Keratinocyte (primary cell): ENCODE measurements around the gene NCAPH2. TPM values are rescaled to one million over a fixed set of nuclear protein-coding genes. Genes with fewer than 3 reads are reported as not detected.
A peak's percentile ranks its signal among the peaks of the same experiment; 100 is the strongest.

Experiments
- DNase-seq: peaks from one replicate; pipeline ENCODE4 v3.0.0-alpha.2; 2011; ENCODE audit warnings: low read depth, missing footprints, low spot score
- FAIRE-seq: peaks from 2 replicates; lab custom pipeline; 2011; peaks lifted over from hg19 to GRCh38; lab: Jason Lieb, UNC
- H2AFZ ChIP-seq: 2 replicates; pipeline ENCODE4 v1.6.0; 2012; ENCODE audit warnings: low read length, control low read depth, inconsistent platforms; ENCODE audit not compliant: control insufficient read depth
- H3K27ac ChIP-seq: 2 replicates; pipeline ENCODE4 v1.5.1; 2011; ENCODE audit warnings: low read length; ENCODE audit not compliant: control insufficient read depth, insufficient read depth
- H3K27me3 ChIP-seq: 3 replicates; pipeline ENCODE4 v1.6.0; 2011; ENCODE audit warnings: low read length; ENCODE audit not compliant: control insufficient read depth, insufficient read depth; ENCODE audit errors: extremely low read depth
- H3K36me3 ChIP-seq, 2 experiments: 2 replicates in 1 of 2; 3 replicates in 1 of 2; pipeline ENCODE4 v1.5.1; 2011; ENCODE audit warnings: low read length in 2 of 2, mild to moderate bottlenecking in 1 of 2; ENCODE audit not compliant: control insufficient read depth in 2 of 2, insufficient read depth in 2 of 2; ENCODE audit errors: extremely low read depth in 1 of 2
- H3K4me1 ChIP-seq: 3 replicates; pipeline ENCODE4 v1.5.1; 2011; ENCODE audit warnings: low read length; ENCODE audit not compliant: control insufficient read depth, insufficient read depth; ENCODE audit errors: extremely low read depth
- H3K4me2 ChIP-seq: 3 replicates; pipeline ENCODE4 v1.6.0; 2011; ENCODE audit warnings: low read depth, low read length; ENCODE audit not compliant: control insufficient read depth, insufficient read depth; ENCODE audit errors: extremely low read depth
- H3K4me3 ChIP-seq, 3 experiments: fragments of 200-600 bp in 1 of 3; sonication (generic) in 1 of 3; 2 replicates in 2 of 3; 3 replicates in 1 of 3; pipeline ENCODE4 v1.5.1; 2011 to 2016; ENCODE audit warnings: low read length in 3 of 3, mild to moderate bottlenecking in 3 of 3, control low read depth in 2 of 3, inconsistent platforms in 1 of 3, low read depth in 1 of 3, mixed read lengths in 1 of 3, mixed run types in 1 of 3, moderate library complexity in 1 of 3; ENCODE audit not compliant: control insufficient read depth in 2 of 3, insufficient read depth in 2 of 3; ENCODE audit errors: extremely low read depth in 1 of 3
- H3K79me2 ChIP-seq: 2 replicates; pipeline ENCODE4 v1.6.0; 2012; ENCODE audit warnings: low read length; ENCODE audit not compliant: control insufficient read depth, insufficient read depth
- H3K9ac ChIP-seq: 3 replicates; pipeline ENCODE4 v1.6.0; 2011; ENCODE audit warnings: low read length; ENCODE audit not compliant: control insufficient read depth, insufficient read depth; ENCODE audit errors: extremely low read depth
- H3K9me1 ChIP-seq: 3 replicates; pipeline ENCODE4 v1.6.0; 2011; ENCODE audit warnings: low read length; ENCODE audit not compliant: control insufficient read depth, insufficient read depth; ENCODE audit errors: extremely low read depth
- H3K9me3 ChIP-seq: 2 replicates; pipeline ENCODE4 v1.5.1; 2012; ENCODE audit warnings: low read depth, low read length; ENCODE audit not compliant: control insufficient read depth
- H4K20me1 ChIP-seq: 3 replicates; pipeline ENCODE4 v1.6.0; 2011; ENCODE audit warnings: low read length; ENCODE audit not compliant: control insufficient read depth, insufficient read depth; ENCODE audit errors: extremely low read depth
- CTCF ChIP-seq, 3 experiments: IDR thresholded peaks in 1 of 3; conservative IDR thresholded peaks in 1 of 3; optimal IDR thresholded peaks in 1 of 3; 2 replicates in 2 of 3; 3 replicates in 1 of 3; pipeline versions ENCODE3 to v1.5.1; 2011; ENCODE audit warnings: low read length in 3 of 3, mild to moderate bottlenecking in 3 of 3, moderate library complexity in 2 of 3, control low read depth in 1 of 3, inconsistent platforms in 1 of 3; ENCODE audit not compliant: insufficient read depth in 2 of 3; ENCODE audit errors: extremely low read depth in 1 of 3
- EZH2 ChIP-seq: IDR thresholded peaks from one replicate; pipeline ENCODE4 v1.6.1; 2012; ENCODE audit warnings: inconsistent platforms, mild to moderate bottlenecking, low read length, moderate library complexity
- dilution Hi-C: fragments of 300-500 bp; cut with MboI; formaldehyde crosslinking; loops from one replicate; pipeline ENCODE4 v1.7.0; 2020; ENCODE audit warnings: low sequenced_read_pairs; ENCODE audit not compliant: extremely low pct_ligation_motif_present
- polyA plus RNA-seq, 5 experiments: library from polyadenylated mRNA; depleted of rRNA in 3 of 5; stranded (reverse) in 3 of 5; stranded (forward) in 1 of 5; unstranded in 1 of 5; fragments of >200 nt; gene quantifications; 1 replicate in 1 of 5; 2 replicates in 3 of 5; 3 replicates in 1 of 5; pipeline versions ENCODE4 v1.2.1 to v1.2.3, GENCODE V29; 2011 to 2012; ENCODE audit warnings: missing spikeins in 2 of 5, low read depth in 1 of 5, low replicate concordance in 1 of 5

The NCAPH2 gene
- polyA plus RNA-seq, 1 donor (not counting 4 experiments of a cell fraction or from before 2014, with no cell fraction given) = 11.4 TPM

DNA sequence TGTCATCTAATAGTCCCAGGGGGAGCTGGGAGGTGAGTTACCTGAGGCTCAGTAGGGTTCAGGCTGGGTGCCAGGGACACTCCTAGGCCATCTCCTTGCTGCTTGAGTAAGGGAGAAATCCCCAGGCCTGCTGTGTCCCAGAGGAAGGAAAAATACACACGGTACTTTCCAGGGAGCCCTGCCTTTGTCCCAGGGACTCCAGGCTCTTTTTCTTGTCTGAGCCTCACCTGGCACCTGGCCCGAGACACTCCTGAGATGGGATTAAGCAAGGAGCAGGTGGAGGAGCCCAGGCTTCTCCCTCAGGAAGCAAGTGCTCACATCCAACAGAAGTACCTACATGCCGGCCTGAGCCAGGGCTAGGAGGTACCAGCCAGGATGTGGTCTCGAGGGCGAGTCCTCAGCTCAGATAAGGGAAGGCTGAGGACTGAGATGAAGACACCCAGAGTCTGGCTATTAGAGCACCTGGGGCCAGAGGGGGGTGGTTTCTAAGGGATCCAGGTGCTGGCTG is 36.8 kb downstream of the NCAPH2 start:
- H3K27me3 ChIP-seq = peaks cover 13% of the 10 kb centered on the region
- no peak overlapping the region for H3K4me3 ChIP-seq
- peak overlapping the region; percentile 42 for H3K27ac ChIP-seq
- H3K9me3 ChIP-seq = no peaks in the 10 kb centered on the region
- no peak overlapping the region for H2AFZ ChIP-seq
- dilution Hi-C loops = no loop called here
- no peaks in the 10 kb centered on the region for H3K9me1 ChIP-seq
- DNase-seq = no peak
- peak overlapping the region; percentile 68 for H3K4me2 ChIP-seq
- no peaks in the 10 kb centered on the region for H3K79me2 ChIP-seq
- TF ChIP-seq CTCF (optimal IDR thresholded peaks at IDR 0.05 in 1 of 3, IDR thresholded peaks at IDR 0.05 in 1 of 3, conservative IDR thresholded peaks at IDR 0.05 in 1 of 3; ENCODE audit: extremely low read depth in 1 of 3, insufficient read depth in 2 of 3, low read length in 3 of 3) (no peak), EZH2 (no peak)
- FAIRE-seq = peak; percentile 44
- no peaks in the 10 kb centered on the region for H3K36me3 ChIP-seq
- peak overlapping the region; percentile 65 for H3K9ac ChIP-seq
- no peaks in the 10 kb centered on the region for H4K20me1 ChIP-seq
- H3K4me1 ChIP-seq = peaks cover 41% of the 10 kb centered on the region

DNA sequence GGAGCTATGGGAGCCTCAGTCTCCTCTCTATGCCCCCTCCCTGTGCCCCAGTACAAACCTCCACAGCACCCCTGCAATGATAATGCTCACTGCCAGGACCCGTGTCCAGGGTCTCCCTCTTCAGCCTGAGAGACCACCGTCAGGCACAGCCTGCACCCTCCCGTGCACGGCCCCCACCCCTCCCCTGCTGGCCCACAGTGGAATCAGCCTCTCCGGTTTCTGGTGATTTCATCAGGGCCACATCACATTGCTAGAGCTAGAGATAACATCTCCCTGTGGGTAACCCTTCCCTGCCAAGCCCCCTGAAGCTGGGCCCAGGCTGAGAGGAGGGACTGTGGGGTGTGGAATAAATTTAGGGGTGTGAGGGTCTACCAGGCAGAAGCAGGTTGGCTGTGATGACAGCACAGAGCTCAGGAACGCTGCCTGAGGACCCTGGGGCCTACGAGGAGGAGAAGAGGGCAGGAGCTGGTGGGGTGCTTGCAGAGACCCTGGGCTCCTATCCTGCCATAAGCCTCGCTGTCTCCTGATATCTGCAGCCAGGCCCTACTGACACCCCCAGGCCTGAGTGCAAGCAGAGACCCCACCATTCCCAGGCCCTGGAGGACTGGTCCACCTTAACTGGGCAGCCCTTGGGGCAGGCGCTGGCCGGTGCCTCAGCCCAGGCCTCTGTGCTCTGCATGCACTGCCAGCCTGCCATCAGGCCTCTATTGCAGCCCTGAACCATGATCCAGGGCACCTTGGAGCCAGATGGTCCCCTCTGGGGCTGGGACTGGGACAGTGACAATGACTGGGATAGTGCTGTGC is 37.7 kb downstream of the NCAPH2 start, which contains the start of gene KLHDC7B:
Gene KLHDC7B, plus strand, starts transcription at position 378 of the 804 bp plus-strand sequence. Its CDS starts 345 bp downstream, at position 723.
- Histone ChIP-seq H3K9me1 (no peaks in the 10 kb centered on the region), H2AFZ (no peak within 1 kb of the TSS), H3K4me3 (no peak within 1 kb of the TSS), H3K27me3 (peaks cover 13% of the 10 kb centered on the region), H3K36me3 (no peaks in the 10 kb centered on the region), H3K9me3 (no peaks in the 10 kb centered on the region), H4K20me1 (no peaks in the 10 kb centered on the region), H3K27ac (peak within 1 kb of the TSS; percentile 42), H3K9ac (peak within 1 kb of the TSS; percentile 65), H3K79me2 (no peaks in the 10 kb centered on the region), H3K4me1 (peaks cover 33% of the 10 kb centered on the region), H3K4me2 (peak within 1 kb of the TSS; percentile 68)
- DNase-seq = no peak
- dilution Hi-C loops = no loop called here
- TF ChIP-seq CTCF (optimal IDR thresholded peaks at IDR 0.05 in 1 of 3, IDR thresholded peaks at IDR 0.05 in 1 of 3, conservative IDR thresholded peaks at IDR 0.05 in 1 of 3; ENCODE audit: extremely low read depth in 1 of 3, insufficient read depth in 2 of 3, low read length in 3 of 3) (peak in 1 of 3 experiments; percentile 16), EZH2 (no peak)
- no peak for FAIRE-seq
